ENCODE measurements around the gene FJX1.

The FJX1 gene

GRCh38 chr11:35608502-35608901 is 9.8 kb upstream of the FJX1 start:
- no peak for DNase-seq

GRCh38 chr11:35609656-35610055 is 8.6 kb upstream of the FJX1 start:
- DNase-seq = no peak

GRCh38 chr11:35610631-35611030 is 7.6 kb upstream of the FJX1 start:
- DNase-seq = no peak

- DNase-seq = no peak
Observed at GRCh38 chr11:35611741-35612140, 6.5 kb upstream of the FJX1 start.

GRCh38 chr11:35614939-35615569 is 3.2 kb upstream of the FJX1 start:
- DNase-seq = peak; percentile 34

GRCh38 chr11:35615921-35616900 is 2.0 kb upstream of the FJX1 start:
- no peak for DNase-seq

- no peak for DNase-seq
Observed at GRCh38 chr11:35617316-35617686, 959 bp upstream of the FJX1 start.

- no peak for DNase-seq
Observed at GRCh38 chr11:35618497-35619115, 346 bp downstream of the FJX1 start.

GRCh38 chr11:35619116-35619854 is 1.0 kb downstream of the FJX1 start:
- no peak for DNase-seq

GRCh38 chr11:35619855-35620640 is 1.8 kb downstream of the FJX1 start:
- no peak for DNase-seq

- no peak for DNase-seq
Observed at GRCh38 chr11:35620795-35621194, 2.5 kb downstream of the FJX1 start.

GRCh38 chr11:35621620-35622019 is 3.4 kb downstream of the FJX1 start:
- no peak for DNase-seq

GRCh38 chr11:35622070-35622469 is 3.8 kb downstream of the FJX1 start:
- DNase-seq = no peak

GRCh38 chr11:35623621-35624168 is 5.4 kb downstream of the FJX1 start:
- DNase-seq = peak; percentile 69

- DNase-seq = no peak
Observed at GRCh38 chr11:35624316-35624715, 6.1 kb downstream of the FJX1 start.

- DNase-seq = no peak
Observed at GRCh38 chr11:35624781-35625180, 6.5 kb downstream of the FJX1 start.

GRCh38 chr11:35626501-35626900 is 8.2 kb downstream of the FJX1 start:
- no peak for DNase-seq

GRCh38 chr11:35629511-35629910 is 11.3 kb downstream of the FJX1 start:
- DNase-seq = no peak

GRCh38 chr11:35629914-35630313 is 11.7 kb downstream of the FJX1 start:
- DNase-seq = peak; percentile 88

GRCh38 chr11:35631891-35632290 is 13.6 kb downstream of the FJX1 start:
- no peak for DNase-seq

- peak; percentile 36 for DNase-seq
Observed at GRCh38 chr11:35632301-35632700, 14.0 kb downstream of the FJX1 start.
